ENCODE measurements around the gene AZIN2.

AZIN2 gene

DNA sequence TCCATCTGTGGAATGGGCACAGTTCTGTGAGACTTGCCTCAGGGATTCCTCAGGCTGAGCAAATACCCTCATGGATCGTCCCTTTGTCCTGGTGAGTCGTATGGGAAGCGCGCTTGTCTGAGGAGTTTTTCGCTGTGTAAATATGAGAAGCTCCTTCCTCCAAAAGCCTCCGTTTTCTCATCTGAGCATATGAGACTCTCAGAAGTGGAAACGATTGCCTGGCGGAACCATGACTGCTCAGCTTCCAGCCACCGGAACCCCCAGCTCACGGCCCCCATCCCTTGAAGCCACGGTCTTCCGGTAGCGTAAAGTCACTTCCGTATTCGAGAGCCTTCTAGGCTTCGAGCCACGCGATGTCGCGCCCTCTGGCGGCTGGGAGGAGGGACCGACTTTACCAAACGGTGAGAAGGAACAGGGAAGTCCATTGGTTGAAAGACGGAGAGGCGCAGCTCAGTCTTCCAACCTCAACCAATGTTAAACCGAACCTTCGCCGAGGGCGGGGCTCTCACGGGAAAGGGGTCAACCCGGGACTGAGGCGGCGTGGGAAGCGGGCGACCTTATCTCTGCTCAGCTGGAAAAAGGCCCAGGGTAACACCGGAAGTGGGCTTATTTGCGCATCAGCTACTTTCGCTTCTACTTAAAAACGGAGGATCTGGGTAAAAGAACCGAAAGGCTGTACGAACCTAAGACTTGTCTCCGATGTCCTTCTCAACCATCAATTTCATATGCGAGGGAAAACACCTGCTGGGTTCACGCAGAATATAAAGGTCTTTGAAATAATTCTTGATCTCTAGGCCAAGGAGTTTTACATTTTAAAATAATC is 46.3 kb downstream of the AZIN2 start:
- H4K20me1 ChIP-seq (ENCODE audit: insufficient read depth, low read length, poor library complexity, severe bottlenecking), result no peaks in the 10 kb centered on the region
- no peaks in the 10 kb centered on the region for H3K9me3 ChIP-seq (ENCODE audit: insufficient read depth, low read depth, low read length)
- no peaks in the 10 kb centered on the region for H3K27me3 ChIP-seq (ENCODE audit: insufficient read depth, low read length, poor library complexity, severe bottlenecking)
- H3F3A ChIP-seq (ENCODE audit: low read depth), result no peaks in the 10 kb centered on the region
- H3K4me1 ChIP-seq (ENCODE audit: insufficient read depth, low read length, poor library complexity, severe bottlenecking), result peaks cover 49% of the 10 kb centered on the region
- peak overlapping the region; percentile 96 for H3K4me3 ChIP-seq (ENCODE audit: low read length, poor library complexity, severe bottlenecking)
- H3K4me2 ChIP-seq (ENCODE audit: low read depth, low read length, poor library complexity, severe bottlenecking), result peak overlapping the region; percentile 97
- H3K9me2 ChIP-seq (replicated peaks; ENCODE audit: low read depth, low read length), result no peaks in the 10 kb centered on the region
- H2AFZ ChIP-seq (ENCODE audit: low read length), result peak overlapping the region; percentile 81
- peaks cover 31% of the 10 kb centered on the region for H3K79me2 ChIP-seq (ENCODE audit: insufficient read depth, low read length)
- peak overlapping the region; percentile 97 for H3K9ac ChIP-seq (ENCODE audit: low read depth, low read length, poor library complexity, severe bottlenecking)
- no peak for TF ChIP-seq EZH2phosphoT487 (IDR thresholded peaks at IDR 0.05; ENCODE audit: borderline replicate concordance)
- TF ChIP-seq, protein P1, sequence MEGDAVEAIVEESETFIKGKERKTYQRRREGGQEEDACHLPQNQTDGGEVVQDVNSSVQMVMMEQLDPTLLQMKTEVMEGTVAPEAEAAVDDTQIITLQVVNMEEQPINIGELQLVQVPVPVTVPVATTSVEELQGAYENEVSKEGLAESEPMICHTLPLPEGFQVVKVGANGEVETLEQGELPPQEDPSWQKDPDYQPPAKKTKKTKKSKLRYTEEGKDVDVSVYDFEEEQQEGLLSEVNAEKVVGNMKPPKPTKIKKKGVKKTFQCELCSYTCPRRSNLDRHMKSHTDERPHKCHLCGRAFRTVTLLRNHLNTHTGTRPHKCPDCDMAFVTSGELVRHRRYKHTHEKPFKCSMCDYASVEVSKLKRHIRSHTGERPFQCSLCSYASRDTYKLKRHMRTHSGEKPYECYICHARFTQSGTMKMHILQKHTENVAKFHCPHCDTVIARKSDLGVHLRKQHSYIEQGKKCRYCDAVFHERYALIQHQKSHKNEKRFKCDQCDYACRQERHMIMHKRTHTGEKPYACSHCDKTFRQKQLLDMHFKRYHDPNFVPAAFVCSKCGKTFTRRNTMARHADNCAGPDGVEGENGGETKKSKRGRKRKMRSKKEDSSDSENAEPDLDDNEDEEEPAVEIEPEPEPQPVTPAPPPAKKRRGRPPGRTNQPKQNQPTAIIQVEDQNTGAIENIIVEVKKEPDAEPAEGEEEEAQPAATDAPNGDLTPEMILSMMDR (conservative IDR thresholded peaks at IDR 0.05; ENCODE audit: low read length), result peak; percentile 94
- H3K36me3 ChIP-seq (ENCODE audit: insufficient read depth, low read length), result no peaks in the 10 kb centered on the region

- H3F3A ChIP-seq (ENCODE audit: low read depth), result no peaks in the 10 kb centered on the region
- TF ChIP-seq, protein P1 (conservative IDR thresholded peaks at IDR 0.05; ENCODE audit: low read length), result no peak
- TF ChIP-seq EZH2phosphoT487 (IDR thresholded peaks at IDR 0.05; ENCODE audit: borderline replicate concordance), result no peak
- H3K9me3 ChIP-seq (ENCODE audit: insufficient read depth, low read depth, low read length), result no peaks in the 10 kb centered on the region
- H3K9me2 ChIP-seq (replicated peaks; ENCODE audit: low read depth, low read length), result no peaks in the 10 kb centered on the region
- H3K4me2 ChIP-seq (ENCODE audit: low read depth, low read length, poor library complexity, severe bottlenecking), result peak overlapping the region; percentile 97
- peak overlapping the region; percentile 96 for H3K4me3 ChIP-seq (ENCODE audit: low read length, poor library complexity, severe bottlenecking)
- no peaks in the 10 kb centered on the region for H3K36me3 ChIP-seq (ENCODE audit: insufficient read depth, low read length)
- H2AFZ ChIP-seq (ENCODE audit: low read length), result no peak overlapping the region
- peak overlapping the region; percentile 97 for H3K9ac ChIP-seq (ENCODE audit: low read depth, low read length, poor library complexity, severe bottlenecking)
- no peaks in the 10 kb centered on the region for H4K20me1 ChIP-seq (ENCODE audit: insufficient read depth, low read length, poor library complexity, severe bottlenecking)
- H3K79me2 ChIP-seq (ENCODE audit: insufficient read depth, low read length), result peaks cover 31% of the 10 kb centered on the region
- no peaks in the 10 kb centered on the region for H3K27me3 ChIP-seq (ENCODE audit: insufficient read depth, low read length, poor library complexity, severe bottlenecking)
- peaks cover 50% of the 10 kb centered on the region for H3K4me1 ChIP-seq (ENCODE audit: insufficient read depth, low read length, poor library complexity, severe bottlenecking)
These were observed 47.8 kb downstream of the AZIN2 start for GRCh38 chr1:33128781-33129180.

DNA sequence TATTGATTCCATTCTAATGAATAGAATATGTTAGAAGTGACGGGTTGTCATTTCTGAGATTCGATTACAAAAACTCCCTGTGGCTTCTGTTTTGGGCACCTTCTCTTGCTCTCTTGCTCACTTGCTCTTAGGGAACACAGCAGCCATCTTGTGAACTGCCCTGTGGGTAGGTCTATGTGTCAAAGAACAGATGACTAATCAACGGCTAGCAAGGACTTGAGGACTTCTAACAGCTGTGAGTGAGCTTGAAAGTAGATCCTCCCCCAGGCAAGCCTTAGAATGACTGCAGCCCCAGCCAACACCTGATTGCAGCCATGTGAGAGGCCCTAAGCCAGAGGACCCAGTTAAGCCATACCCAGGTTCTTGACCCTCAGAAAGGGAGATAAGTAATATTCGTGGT is 49.3 kb downstream of the AZIN2 start:
- Histone ChIP-seq H3F3A (ENCODE audit: low read depth) (no peaks in the 10 kb centered on the region), H3K4me1 (ENCODE audit: insufficient read depth, low read length, poor library complexity, severe bottlenecking) (peaks cover 50% of the 10 kb centered on the region), H3K36me3 (ENCODE audit: insufficient read depth, low read length) (no peaks in the 10 kb centered on the region), H3K9me2 (replicated peaks; ENCODE audit: low read depth, low read length) (no peaks in the 10 kb centered on the region), H4K20me1 (ENCODE audit: insufficient read depth, low read length, poor library complexity, severe bottlenecking) (no peaks in the 10 kb centered on the region), H3K79me2 (ENCODE audit: insufficient read depth, low read length) (peaks cover 31% of the 10 kb centered on the region), H3K9me3 (ENCODE audit: insufficient read depth, low read depth, low read length) (no peaks in the 10 kb centered on the region), H3K4me3 (ENCODE audit: low read length, poor library complexity, severe bottlenecking) (peak overlapping the region; percentile 28), H3K9ac (ENCODE audit: low read depth, low read length, poor library complexity, severe bottlenecking) (peak overlapping the region; percentile 16), H3K4me2 (ENCODE audit: low read depth, low read length, poor library complexity, severe bottlenecking) (peak overlapping the region; percentile 97), H2AFZ (ENCODE audit: low read length) (no peak overlapping the region), H3K27me3 (ENCODE audit: insufficient read depth, low read length, poor library complexity, severe bottlenecking) (no peaks in the 10 kb centered on the region)
- TF ChIP-seq, protein P1 (conservative IDR thresholded peaks at IDR 0.05; ENCODE audit: low read length), result no peak
- no peak for TF ChIP-seq EZH2phosphoT487 (IDR thresholded peaks at IDR 0.05; ENCODE audit: borderline replicate concordance)
